AG10803 (cell line): ENCODE measurements around the gene PPM1H.
A peak's percentile ranks its signal among the peaks of the same experiment; 100 is the strongest.

Experiments
- DNase-seq: peaks from one replicate; pipeline ENCODE4 v3.0.0; 2010; ENCODE audit warnings: low read depth
- H3K4me3 ChIP-seq: 2 replicates; pipeline ENCODE4 v1.5.1; 2011; ENCODE audit warnings: mild to moderate bottlenecking, low read length, control low read depth
- TF ChIP-seq, protein P1 (sequence below): conservative IDR thresholded peaks from 2 replicates; pipeline ENCODE4 v1.5.1; 2011; ENCODE audit warnings: mild to moderate bottlenecking, low read length, control low read depth, inconsistent platforms

PPM1H gene

GRCh38 chr12:62602255-62603060, 332.5 kb downstream of the PPM1H start:
- peak; percentile 93 for DNase-seq
- H3K4me3 ChIP-seq: peak overlapping the region; percentile 84
- TF ChIP-seq, protein P1, sequence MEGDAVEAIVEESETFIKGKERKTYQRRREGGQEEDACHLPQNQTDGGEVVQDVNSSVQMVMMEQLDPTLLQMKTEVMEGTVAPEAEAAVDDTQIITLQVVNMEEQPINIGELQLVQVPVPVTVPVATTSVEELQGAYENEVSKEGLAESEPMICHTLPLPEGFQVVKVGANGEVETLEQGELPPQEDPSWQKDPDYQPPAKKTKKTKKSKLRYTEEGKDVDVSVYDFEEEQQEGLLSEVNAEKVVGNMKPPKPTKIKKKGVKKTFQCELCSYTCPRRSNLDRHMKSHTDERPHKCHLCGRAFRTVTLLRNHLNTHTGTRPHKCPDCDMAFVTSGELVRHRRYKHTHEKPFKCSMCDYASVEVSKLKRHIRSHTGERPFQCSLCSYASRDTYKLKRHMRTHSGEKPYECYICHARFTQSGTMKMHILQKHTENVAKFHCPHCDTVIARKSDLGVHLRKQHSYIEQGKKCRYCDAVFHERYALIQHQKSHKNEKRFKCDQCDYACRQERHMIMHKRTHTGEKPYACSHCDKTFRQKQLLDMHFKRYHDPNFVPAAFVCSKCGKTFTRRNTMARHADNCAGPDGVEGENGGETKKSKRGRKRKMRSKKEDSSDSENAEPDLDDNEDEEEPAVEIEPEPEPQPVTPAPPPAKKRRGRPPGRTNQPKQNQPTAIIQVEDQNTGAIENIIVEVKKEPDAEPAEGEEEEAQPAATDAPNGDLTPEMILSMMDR: no peak

DNA sequence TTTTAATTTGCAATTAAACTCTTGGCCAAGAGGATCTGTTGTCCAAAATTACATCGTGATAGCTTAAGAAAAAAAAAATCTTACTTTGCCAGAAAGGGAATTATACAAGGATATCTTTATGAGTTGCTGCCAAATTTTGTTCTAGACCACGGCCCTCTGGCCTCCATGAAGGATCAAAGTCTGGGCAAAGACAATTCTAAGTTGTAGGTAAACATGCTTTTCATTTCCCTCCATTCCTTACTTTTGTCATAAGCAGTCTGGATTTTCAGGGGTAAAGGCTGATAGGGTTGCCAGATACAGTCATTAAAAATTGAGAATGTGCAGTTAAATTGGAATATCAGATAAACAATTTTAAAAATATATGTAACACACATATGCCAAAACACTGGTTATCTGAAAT, 333.2 kb downstream of the PPM1H start:
- DNase-seq: no peak
- H3K4me3 ChIP-seq: peak overlapping the region; percentile 84
- TF ChIP-seq, protein P1: no peak

GRCh38 chr12:62599854-62600437, 335.0 kb downstream of the PPM1H start:
- TF ChIP-seq, protein P1: peak; percentile 26
- DNase-seq: no peak
- no peak overlapping the region for H3K4me3 ChIP-seq

- TF ChIP-seq, protein P1: no peak
- DNase-seq: no peak
- no peak overlapping the region for H3K4me3 ChIP-seq
Observed at GRCh38 chr12:62598846-62599245, 336.1 kb downstream of the PPM1H start.

DNA sequence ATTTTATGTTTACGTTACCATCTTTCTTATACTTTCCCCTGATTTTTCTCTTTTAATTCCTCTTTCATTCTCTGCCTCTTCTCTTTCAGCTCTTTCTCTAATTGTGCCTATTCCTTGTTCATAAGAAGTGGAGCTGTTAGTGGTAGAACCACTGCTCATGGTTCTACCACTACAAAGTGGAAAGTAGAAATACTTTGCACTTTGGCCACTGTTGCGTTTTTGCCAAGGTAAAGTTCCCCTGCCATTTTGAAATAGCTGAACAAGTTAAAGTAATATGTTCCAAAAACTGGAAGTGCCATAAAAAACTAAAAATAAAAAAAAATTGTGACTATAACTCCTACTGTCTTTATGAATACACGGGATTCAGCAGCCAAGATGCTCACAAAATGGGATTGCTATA, 337.7 kb downstream of the PPM1H start:
- DNase-seq: no peak
- no peak overlapping the region for H3K4me3 ChIP-seq
- TF ChIP-seq, protein P1: no peak
